KMS-11 (cell line): Measurements from ENCODE around the gene HSD17B8.

Experiments used
- H2AFZ ChIP-seq: fragments of 200-600 bp; sonication (generic); 2 replicates; pipeline ENCODE4 v1.6.1; 2016; ENCODE audit warnings: antibody characterized with exemption, mixed run types, low read depth
- H3K27ac ChIP-seq: fragments of 200-600 bp; sonication (generic); 2 replicates; pipeline ENCODE4 v1.6.1; 2016; ENCODE audit warnings: mild to moderate bottlenecking, mixed run types
- H3K27me3 ChIP-seq: fragments of 200-600 bp; sonication (generic); 2 replicates; pipeline ENCODE4 v1.6.1; 2017; ENCODE audit warnings: mild to moderate bottlenecking, low read depth, mixed run types, moderate library complexity; ENCODE audit not compliant: insufficient read depth
- H3K36me3 ChIP-seq: fragments of 200-600 bp; sonication (generic); 2 replicates; pipeline ENCODE4 v1.6.1; 2017; ENCODE audit warnings: mild to moderate bottlenecking, mixed run types; ENCODE audit not compliant: insufficient read depth
- H3K4me1 ChIP-seq: fragments of 200-600 bp; sonication (generic); 2 replicates; pipeline ENCODE4 v1.6.1; 2016; ENCODE audit warnings: mild to moderate bottlenecking, low read depth, mixed run types; ENCODE audit not compliant: poor library complexity, severe bottlenecking
- H3K4me2 ChIP-seq: fragments of 200-600 bp; sonication (generic); 2 replicates; pipeline ENCODE4 v1.7.0; 2016; ENCODE audit warnings: mild to moderate bottlenecking, mixed run types
- H3K4me3 ChIP-seq: fragments of 200-600 bp; sonication (generic); IDR thresholded peaks from 2 replicates; pipeline ENCODE4 v1.6.1; 2017; ENCODE audit warnings: low read depth, low read length, mixed read lengths; ENCODE audit not compliant: insufficient read depth
- H3K79me2 ChIP-seq: fragments of 200-600 bp; sonication (generic); 2 replicates; pipeline ENCODE4 v1.6.1; 2016; ENCODE audit warnings: low read depth, mixed run types; ENCODE audit not compliant: insufficient read depth
- H3K9ac ChIP-seq: fragments of 200-600 bp; sonication (generic); 2 replicates; pipeline ENCODE4 v1.6.1; 2016; ENCODE audit warnings: mild to moderate bottlenecking, mixed run types
- H4K20me1 ChIP-seq: fragments of 200-600 bp; sonication (generic); 2 replicates; pipeline ENCODE4 v1.6.1; 2016; ENCODE audit warnings: mild to moderate bottlenecking, mixed run types; ENCODE audit not compliant: insufficient read depth
- TF ChIP-seq, protein P1 (sequence below): fragments of 200-600 bp; sonication (generic); conservative IDR thresholded peaks from 2 replicates; pipeline ENCODE4 v1.6.1; 2017; ENCODE audit warnings: low read depth, mild to moderate bottlenecking, antibody characterized with exemption, low read length, moderate library complexity, mixed read lengths

The HSD17B8 gene

DNA sequence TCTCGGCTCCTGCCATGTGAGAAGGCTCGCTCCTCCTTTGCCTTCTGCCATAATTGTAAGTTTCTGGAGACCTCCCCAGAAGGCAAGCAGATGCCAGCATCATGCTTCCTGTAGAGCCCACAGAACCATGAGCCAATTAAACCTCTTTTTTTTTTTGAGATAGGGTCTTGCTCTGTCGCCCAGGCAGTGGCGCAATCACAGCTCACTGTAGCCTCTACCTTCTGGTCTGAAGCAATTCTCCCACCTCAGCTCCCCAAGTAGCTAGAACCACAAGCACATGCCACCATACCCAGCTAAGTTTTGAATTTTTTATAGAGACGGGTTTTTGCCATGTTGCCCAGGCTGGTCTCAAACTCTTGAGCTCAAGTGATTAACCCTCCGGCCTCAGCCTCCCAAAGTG lies 32.4 kb downstream of the HSD17B8 start:
- no peaks in the 10 kb centered on the region for H4K20me1 ChIP-seq
- H3K79me2 ChIP-seq = no peaks in the 10 kb centered on the region
- H3K36me3 ChIP-seq = no peaks in the 10 kb centered on the region
- H3K4me3 ChIP-seq = no peak overlapping the region
- H3K9ac ChIP-seq = no peak overlapping the region
- H3K4me2 ChIP-seq = no peak overlapping the region
- no peak overlapping the region for H2AFZ ChIP-seq
- no peak overlapping the region for H3K27ac ChIP-seq
- H3K4me1 ChIP-seq = no peaks in the 10 kb centered on the region
- TF ChIP-seq, protein P1, sequence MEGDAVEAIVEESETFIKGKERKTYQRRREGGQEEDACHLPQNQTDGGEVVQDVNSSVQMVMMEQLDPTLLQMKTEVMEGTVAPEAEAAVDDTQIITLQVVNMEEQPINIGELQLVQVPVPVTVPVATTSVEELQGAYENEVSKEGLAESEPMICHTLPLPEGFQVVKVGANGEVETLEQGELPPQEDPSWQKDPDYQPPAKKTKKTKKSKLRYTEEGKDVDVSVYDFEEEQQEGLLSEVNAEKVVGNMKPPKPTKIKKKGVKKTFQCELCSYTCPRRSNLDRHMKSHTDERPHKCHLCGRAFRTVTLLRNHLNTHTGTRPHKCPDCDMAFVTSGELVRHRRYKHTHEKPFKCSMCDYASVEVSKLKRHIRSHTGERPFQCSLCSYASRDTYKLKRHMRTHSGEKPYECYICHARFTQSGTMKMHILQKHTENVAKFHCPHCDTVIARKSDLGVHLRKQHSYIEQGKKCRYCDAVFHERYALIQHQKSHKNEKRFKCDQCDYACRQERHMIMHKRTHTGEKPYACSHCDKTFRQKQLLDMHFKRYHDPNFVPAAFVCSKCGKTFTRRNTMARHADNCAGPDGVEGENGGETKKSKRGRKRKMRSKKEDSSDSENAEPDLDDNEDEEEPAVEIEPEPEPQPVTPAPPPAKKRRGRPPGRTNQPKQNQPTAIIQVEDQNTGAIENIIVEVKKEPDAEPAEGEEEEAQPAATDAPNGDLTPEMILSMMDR = no peak
- no peaks in the 10 kb centered on the region for H3K27me3 ChIP-seq

DNA sequence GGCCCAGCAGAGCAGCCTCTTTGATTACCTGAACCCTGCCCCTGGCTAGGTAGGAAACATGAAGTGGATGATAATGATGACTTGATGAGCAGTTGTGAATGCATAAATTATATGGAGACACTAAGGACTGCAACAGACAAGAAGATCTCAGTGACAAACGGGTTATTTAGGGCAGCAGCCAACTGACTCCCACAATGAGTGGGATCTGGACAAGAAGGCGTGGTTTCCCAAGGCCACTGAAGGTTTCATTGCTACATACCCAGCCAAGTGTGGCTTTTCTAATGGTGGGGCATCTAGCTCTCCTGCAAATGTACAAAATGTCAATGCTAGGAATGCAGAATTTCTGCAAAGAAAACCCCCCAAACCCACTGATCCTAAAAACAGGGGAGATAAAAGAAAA lies 33.3 kb downstream of the HSD17B8 start:
- Histone ChIP-seq H3K36me3 (no peaks in the 10 kb centered on the region), H3K79me2 (no peaks in the 10 kb centered on the region), H3K27ac (no peak overlapping the region), H3K4me1 (no peaks in the 10 kb centered on the region), H4K20me1 (no peaks in the 10 kb centered on the region), H3K9ac (no peak overlapping the region), H3K27me3 (no peaks in the 10 kb centered on the region; the same call in 1 of the 2 replicates), H3K4me3 (no peak overlapping the region), H2AFZ (no peak overlapping the region), H3K4me2 (no peak overlapping the region)
- TF ChIP-seq, protein P1 = no peak

DNA sequence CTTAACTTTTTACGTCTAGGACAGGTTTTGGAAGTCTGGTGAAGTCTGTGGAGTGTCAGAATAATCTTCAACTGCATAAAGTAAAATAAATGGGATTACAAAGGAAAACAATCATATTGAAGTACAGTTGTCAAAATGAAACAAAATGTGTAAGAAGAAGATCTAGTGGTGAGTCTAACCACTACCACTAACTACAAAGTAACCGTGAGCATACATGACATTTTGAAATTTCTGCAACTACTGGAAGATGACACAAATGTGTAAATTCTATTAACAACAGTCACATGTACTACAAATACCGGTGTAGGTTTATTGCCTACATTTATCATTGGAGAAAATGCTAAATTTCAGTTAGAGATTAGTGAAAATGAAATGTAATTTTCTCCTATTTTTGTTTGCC lies 37.5 kb downstream of the HSD17B8 start:
- H3K27me3 ChIP-seq = no peaks in the 10 kb centered on the region; the same call in 1 of the 2 replicates
- H3K4me3 ChIP-seq = no peak overlapping the region
- no peaks in the 10 kb centered on the region for H4K20me1 ChIP-seq
- H3K36me3 ChIP-seq = no peaks in the 10 kb centered on the region
- H2AFZ ChIP-seq = no peak overlapping the region
- H3K4me1 ChIP-seq = no peaks in the 10 kb centered on the region
- H3K4me2 ChIP-seq = no peak overlapping the region
- TF ChIP-seq, protein P1 = no peak
- no peak overlapping the region for H3K27ac ChIP-seq
- no peak overlapping the region for H3K9ac ChIP-seq
- H3K79me2 ChIP-seq = no peaks in the 10 kb centered on the region

DNA sequence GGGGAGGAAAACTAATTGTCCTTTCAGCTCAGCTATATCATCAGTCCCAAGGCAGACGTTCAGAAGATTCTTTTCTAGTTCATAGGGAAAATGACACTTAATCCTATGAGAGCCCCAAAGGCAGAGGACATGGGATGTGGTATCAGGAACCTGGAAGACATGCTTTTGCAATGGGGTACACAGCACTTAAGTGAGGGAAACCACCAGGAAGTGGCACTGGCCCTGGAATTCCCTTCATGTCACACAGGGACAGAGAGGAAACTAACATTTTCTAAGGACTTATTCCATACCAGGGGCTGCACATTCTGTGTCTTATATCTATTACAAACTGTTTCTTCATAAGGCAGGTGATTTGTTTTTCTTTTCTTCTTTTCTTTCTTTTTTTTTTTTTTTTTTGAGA lies 39.0 kb downstream of the HSD17B8 start:
- no peak overlapping the region for H2AFZ ChIP-seq
- H3K4me3 ChIP-seq = no peak overlapping the region
- no peak overlapping the region for H3K9ac ChIP-seq
- H4K20me1 ChIP-seq = no peaks in the 10 kb centered on the region
- no peak overlapping the region for H3K4me2 ChIP-seq
- H3K79me2 ChIP-seq = no peaks in the 10 kb centered on the region
- no peaks in the 10 kb centered on the region for H3K4me1 ChIP-seq
- no peaks in the 10 kb centered on the region for H3K36me3 ChIP-seq
- H3K27ac ChIP-seq = no peak overlapping the region
- TF ChIP-seq, protein P1 = no peak
- H3K27me3 ChIP-seq = no peaks in the 10 kb centered on the region; the same call in 1 of the 2 replicates
